H1 (cell line): Measurements from ENCODE around the gene CNTNAP1. TPM values are rescaled to one million over a fixed set of nuclear protein-coding genes. Genes with fewer than 3 reads are reported as not detected.

Experiments
- ATF2 ChIP-seq: IDR thresholded peaks from 2 replicates; pipeline ENCODE4 v1.6.1; 2012; ENCODE audit warnings: low read length, inconsistent platforms
- CBX5 ChIP-seq: fragments of 300-800, 300-1000 bp; sonication (generic); IDR thresholded peaks from 2 replicates; pipeline ENCODE4 v1.7.1; 2016; ENCODE audit warnings: antibody characterized with exemption, low read length, low read depth
- CEBPB ChIP-seq: IDR thresholded peaks from 2 replicates; pipeline ENCODE4 v1.6.1; 2012; ENCODE audit warnings: low read depth, low read length
- CHD2 ChIP-seq: IDR thresholded peaks from 2 replicates; pipeline ENCODE4 v1.6.1; 2012; ENCODE audit warnings: low read length, improper control_type of control experiment
- PHF8 ChIP-seq: fragments of 200-600 bp; sonication (generic); conservative IDR thresholded peaks from 2 replicates; pipeline ENCODE4 v1.7.1; 2012; ENCODE audit warnings: low read depth, mild to moderate bottlenecking, inconsistent platforms, low read length, moderate library complexity
- POLR2A ChIP-seq, 2 experiments: IDR thresholded peaks; 1 replicate in 1 of 2; 2 replicates in 1 of 2; pipeline ENCODE4 v1.6.1; 2011; ENCODE audit warnings: low read depth in 2 of 2, low read length in 2 of 2, mild to moderate bottlenecking in 2 of 2; ENCODE audit errors: control extremely low read depth in 1 of 2
- SAP30 ChIP-seq: fragments of 300-600 bp; sonication (generic); IDR thresholded peaks from 2 replicates; pipeline ENCODE4 v1.7.1; 2012; ENCODE audit warnings: low read length, moderate library complexity, mild to moderate bottlenecking, inconsistent platforms; ENCODE audit not compliant: insufficient read depth, insufficient replicate concordance
- SP2 ChIP-seq: IDR thresholded peaks from 2 replicates; pipeline ENCODE4 v1.6.1; 2012; ENCODE audit warnings: mild to moderate bottlenecking, low read length, inconsistent platforms
- TEAD4 ChIP-seq: IDR thresholded peaks from 2 replicates; pipeline ENCODE4 v1.6.1; 2012; ENCODE audit warnings: low read depth, low read length, inconsistent platforms, mixed read lengths
- polyA plus RNA-seq, 7 experiments: library from polyadenylated mRNA; depleted of rRNA in 3 of 7; stranded (reverse) in 5 of 7; unstranded in 2 of 7; fragments of >200 nt in 5 of 7; fragments of 200-250 nt in 2 of 7; gene quantifications; 1 replicate in 5 of 7; 2 replicates in 1 of 7; 4 replicates in 1 of 7; pipeline versions ENCODE4 v1.2.1 to v1.2.3, GENCODE V29; 2011 to 2013; ENCODE audit warnings: missing spikeins in 2 of 7, mixed read lengths in 2 of 7
- total RNA-seq: library from RNA; stranded (reverse); fragmentation: NEBNext Ultra II Directional; extraction: Animal tissue kit (Norgen Biotek cat#: 25700); gene quantifications from 2 replicates; pipeline ENCODE4 v1.2.1, GENCODE V29; 2021

Gene CNTNAP1
- total and polyA plus RNA-seq, 2 of the 8 experiments (the other 6 are each of a cell fraction or from before 2014, with no cell fraction given) = 4.7 to 10.0 TPM

- TF ChIP-seq PHF8 (0 out of 2 replicates have a peak, but pooled peaks have one; percentile 29), TEAD4 (no peak), SP2 (no peak), SAP30 (no peak), CHD2 (no peak), ATF2 (no peak), CEBPB (no peak), CBX5 (no peak), POLR2A (IDR thresholded peaks at IDR 0.05; ENCODE audit: control extremely low read depth in 1 of 2, low read depth in 2 of 2, low read length in 2 of 2) (no peak; a peak in 1 of 3 replicates)
Measured at GRCh38 chr17:42653179-42654124, 28.9 kb upstream of the CNTNAP1 start (continued).
